Stimulated activated CD8-positive, alpha-beta memory T cell treated with anti-CD3 and anti-CD28 coated beads, Interleukin-2, amount 100 ng/mL, for 1 hour (primary cell): ENCODE data around the gene GRHL1.

Source experiments
- DNase-seq, 2 donors: peaks; one replicate each; pipeline ENCODE4 v3.0.0-alpha.2; 2020; ENCODE audit warnings: low read depth in 2 of 2

Gene GRHL1

GRCh38 chr2:9972621-9973479 is 21.4 kb downstream of the GRHL1 start:
- no peak for DNase-seq

GRCh38 chr2:9973690-9974089 is 22.2 kb downstream of the GRHL1 start:
- no peak for DNase-seq

GRCh38 chr2:9974343-9974742 is 22.9 kb downstream of the GRHL1 start:
- DNase-seq, result no peak

GRCh38 chr2:9975328-9975727 is 23.8 kb downstream of the GRHL1 start:
- DNase-seq, result no peak

- no peak for DNase-seq
These were observed 24.4 kb downstream of the GRHL1 start for GRCh38 chr2:9975805-9976447.

GRCh38 chr2:9979977-9980376 is 28.5 kb downstream of the GRHL1 start:
- no peak for DNase-seq

GRCh38 chr2:9980520-9980919 is 29.0 kb downstream of the GRHL1 start:
- DNase-seq, result no peak

GRCh38 chr2:9981655-9982054 is 30.2 kb downstream of the GRHL1 start:
- DNase-seq, result no peak

- DNase-seq, result no peak
These were observed 30.8 kb downstream of the GRHL1 start for GRCh38 chr2:9982248-9982647.

- no peak for DNase-seq
These were observed 31.4 kb downstream of the GRHL1 start for GRCh38 chr2:9982891-9983290.

- no peak for DNase-seq
These were observed 32.1 kb downstream of the GRHL1 start for GRCh38 chr2:9983401-9984216.

- DNase-seq, result no peak
These were observed 32.8 kb downstream of the GRHL1 start for GRCh38 chr2:9984217-9984739.

GRCh38 chr2:9984871-9985480 is 33.5 kb downstream of the GRHL1 start:
- DNase-seq, result no peak

GRCh38 chr2:9985531-9986328 is 34.2 kb downstream of the GRHL1 start:
- DNase-seq, result no peak

GRCh38 chr2:9988320-9988719 is 36.8 kb downstream of the GRHL1 start:
- no peak for DNase-seq

GRCh38 chr2:9990736-9991135 is 39.2 kb downstream of the GRHL1 start:
- DNase-seq, result no peak

GRCh38 chr2:9991221-9991620 is 39.7 kb downstream of the GRHL1 start:
- DNase-seq, result no peak

- no peak for DNase-seq
These were observed 40.4 kb downstream of the GRHL1 start for GRCh38 chr2:9991829-9992273.

GRCh38 chr2:9992427-9993187 is 41.1 kb downstream of the GRHL1 start:
- DNase-seq, result no peak
